CD14-positive monocyte (primary cell): ENCODE results near the gene GRIK3. TPM values are rescaled to one million over a fixed set of nuclear protein-coding genes. Genes with fewer than 3 reads are reported as not detected.

Experiments used
- DNase-seq, 3 donors: peaks; one replicate each; pipeline ENCODE4 v3.0.0-alpha.2; 2011 to 2022
- H2AFZ ChIP-seq: 2 replicates; pipeline ENCODE4 v1.6.0; 2012; ENCODE audit warnings: mild to moderate bottlenecking, low read depth, low read length, inconsistent platforms; ENCODE audit not compliant: insufficient read depth, poor library complexity, severe bottlenecking
- H3K27ac ChIP-seq, 2 donors: 1 replicate in 1 of 2; 2 replicates in 1 of 2; pipeline ENCODE4 v1.5.1; 2012 to 2013; ENCODE audit warnings: low read length in 2 of 2, control low read depth in 1 of 2, inconsistent platforms in 1 of 2, low read depth in 1 of 2, mild to moderate bottlenecking in 1 of 2
- H3K27me3 ChIP-seq, 2 donors: one replicate each; pipeline versions ENCODE4 v1.6.0 to v1.6.1; 2011 to 2013; ENCODE audit warnings: low read length in 2 of 2; ENCODE audit not compliant: control insufficient read depth in 2 of 2, insufficient read depth in 2 of 2
- H3K36me3 ChIP-seq, 2 donors: replicated peaks in 1 of 2; 1 replicate in 1 of 2; 2 replicates in 1 of 2; pipeline versions ENCODE4 v1.5.1 to v1.6.1; 2012 to 2013; ENCODE audit warnings: low read length in 2 of 2, control low read depth in 1 of 2, inconsistent platforms in 1 of 2, mild to moderate bottlenecking in 1 of 2; ENCODE audit not compliant: insufficient read depth in 2 of 2, control insufficient read depth in 1 of 2
- H3K4me1 ChIP-seq, 2 donors: 1 replicate in 1 of 2; 2 replicates in 1 of 2; pipeline versions ENCODE4 v1.5.1 to v1.6.1; 2012 to 2013; ENCODE audit warnings: low read length in 2 of 2, control low read depth in 1 of 2, inconsistent platforms in 1 of 2, mild to moderate bottlenecking in 1 of 2, moderate library complexity in 1 of 2; ENCODE audit not compliant: insufficient read depth in 2 of 2, control insufficient read depth in 1 of 2
- H3K4me2 ChIP-seq: replicated peaks from 2 replicates; pipeline ENCODE3; 2012; ENCODE audit warnings: low read length, moderate library complexity, mild to moderate bottlenecking; ENCODE audit not compliant: poor library complexity, severe bottlenecking; ENCODE audit errors: extremely low read depth
- H3K4me3 ChIP-seq, 3 experiments: fragments of 200-600 bp in 1 of 3; sonication (generic) in 1 of 3; replicated peaks in 1 of 3; 1 replicate in 2 of 3; 2 replicates in 1 of 3; pipeline ENCODE4 v1.5.1; 2011 to 2013; ENCODE audit warnings: low read length in 3 of 3, mild to moderate bottlenecking in 3 of 3, control low read depth in 2 of 3, low read depth in 2 of 3, inconsistent platforms in 1 of 3, moderate library complexity in 1 of 3
- H3K79me2 ChIP-seq: 2 replicates; pipeline ENCODE4 v1.6.0; 2012; ENCODE audit warnings: mild to moderate bottlenecking, control low read depth, inconsistent platforms, low read length, moderate library complexity; ENCODE audit not compliant: insufficient read depth
- H3K9ac ChIP-seq: 2 replicates; pipeline ENCODE4 v1.6.0; 2017; ENCODE audit warnings: low read length, mild to moderate bottlenecking; ENCODE audit not compliant: insufficient read depth, poor library complexity, severe bottlenecking
- H3K9me3 ChIP-seq, 2 donors: replicated peaks in 1 of 2; 1 replicate in 1 of 2; 2 replicates in 1 of 2; pipeline versions ENCODE4 v1.5.1 to v1.6.1; 2012 to 2013; ENCODE audit warnings: low read length in 2 of 2, control low read depth in 1 of 2; ENCODE audit not compliant: control insufficient read depth in 1 of 2, insufficient read depth in 1 of 2
- H4K20me1 ChIP-seq: 2 replicates; pipeline ENCODE4 v1.6.0; 2012; ENCODE audit warnings: mild to moderate bottlenecking, low read length, control low read depth, moderate library complexity; ENCODE audit not compliant: insufficient read depth
- H3K27ac Mint-ChIP-seq, 7 donors: one replicate each; pipeline ENCODE4 v1.8.0; 2020; ENCODE audit warnings: mild to moderate bottlenecking in 7 of 7, mixed read lengths in 7 of 7, moderate library complexity in 6 of 7, inconsistent platforms in 2 of 7
- H3K27me3 Mint-ChIP-seq, 3 donors: one replicate each; pipeline ENCODE4 v1.8.0; 2021 to 2022; ENCODE audit warnings: low read depth in 3 of 3, mild to moderate bottlenecking in 3 of 3, mixed read lengths in 3 of 3, moderate library complexity in 3 of 3, inconsistent platforms in 1 of 3
- H3K36me3 Mint-ChIP-seq, 2 donors: one replicate each; pipeline ENCODE4 v1.8.0; 2020; ENCODE audit warnings: mixed read lengths in 2 of 2, inconsistent platforms in 1 of 2, mild to moderate bottlenecking in 1 of 2
- H3K4me1 Mint-ChIP-seq: one replicate; pipeline ENCODE4 v1.8.0; 2020; ENCODE audit warnings: mild to moderate bottlenecking, mixed read lengths
- H3K4me3 Mint-ChIP-seq, 2 donors: one replicate each; pipeline ENCODE4 v1.8.0; 2020; ENCODE audit warnings: mild to moderate bottlenecking in 2 of 2, mixed read lengths in 2 of 2, moderate library complexity in 1 of 2
- H3K9me3 Mint-ChIP-seq, 7 donors: one replicate each; pipeline ENCODE4 v1.8.0; 2020 to 2022; ENCODE audit warnings: mixed read lengths in 7 of 7, mild to moderate bottlenecking in 6 of 7, moderate library complexity in 6 of 7, inconsistent platforms in 2 of 7
- WGBS: methylation state at CpG from one replicate; pipeline ENCODE4 v1.1.5; 2013; ENCODE audit warnings: missing lambda C conversion rate; ENCODE audit not compliant: insufficient coverage; 5-methylcytosine and 5-hydroxymethylcytosine counted together
- intact Hi-C, 2 donors: fragments of 100-400 bp; cut with micrococcal nuclease; formaldehyde crosslinking; loops; one replicate each; pipeline versions ENCODE4 v1.15.0 to v1.15.1; 2023
- polyA plus RNA-seq, 3 donors: library from polyadenylated mRNA; depleted of rRNA in 1 of 3; unstranded in 2 of 3; stranded (reverse) in 1 of 3; fragments of 300-500 nt in 2 of 3; fragments of >200 nt in 1 of 3; fragmentation: Illumina TruSeq in 2 of 3; gene quantifications; 1 replicate in 2 of 3; 2 replicates in 1 of 3; pipeline ENCODE4 v1.2.3, GENCODE V29; 2012 to 2021
- TF ChIP-seq, protein P1 (sequence below): fragments of 200-600 bp; IDR thresholded peaks from one replicate; pipeline ENCODE4 v1.8.0; 2022; ENCODE audit warnings: antibody characterized with exemption, mild to moderate bottlenecking

Gene GRIK3
- polyA plus RNA-seq, 3 donors = not detected

DNA sequence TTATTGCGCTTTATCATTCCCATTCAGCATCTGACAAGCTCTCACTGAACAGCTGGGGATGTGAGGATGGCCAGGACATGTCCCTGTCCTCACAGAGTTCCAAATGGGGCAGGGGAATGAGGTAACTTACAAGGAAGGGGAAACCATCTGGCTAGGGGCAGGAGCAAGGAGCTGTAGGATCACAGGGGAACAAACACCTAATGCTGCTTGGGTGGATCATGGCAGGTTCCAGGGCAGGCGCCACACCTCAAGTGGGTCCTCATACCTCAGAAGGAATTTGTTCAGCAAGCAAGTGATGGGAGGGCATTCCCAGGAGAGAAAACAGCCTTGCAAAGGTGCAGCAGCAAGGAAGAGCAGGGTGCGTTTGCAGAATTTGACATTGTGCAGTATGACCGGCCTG is 35.1 kb upstream of the GRIK3 start:
- Mint-ChIP-seq H3K27ac (no peak overlapping the region), H3K27me3 (peaks cover 3 to 14% (median 8%) of the 10 kb centered on the region in 3 donors), H3K36me3 (no peaks in the 10 kb centered on the region), H3K4me3 (no peak overlapping the region), H3K4me1 (no peaks in the 10 kb centered on the region), H3K9me3 (no peaks in the 10 kb centered on the region)
- Histone ChIP-seq H4K20me1 (no peaks in the 10 kb centered on the region), H2AFZ (no peak overlapping the region), H3K4me3 (no peak overlapping the region), H3K27me3 (no peaks in the 10 kb centered on the region), H3K36me3 (no peaks in the 10 kb centered on the region), H3K27ac (no peak overlapping the region), H3K9ac (no peak overlapping the region), H3K79me2 (no peaks in the 10 kb centered on the region), H3K4me2 (no peak overlapping the region), H3K4me1 (no peaks in the 10 kb centered on the region), H3K9me3 (no peaks in the 10 kb centered on the region)
- TF ChIP-seq, protein P1, sequence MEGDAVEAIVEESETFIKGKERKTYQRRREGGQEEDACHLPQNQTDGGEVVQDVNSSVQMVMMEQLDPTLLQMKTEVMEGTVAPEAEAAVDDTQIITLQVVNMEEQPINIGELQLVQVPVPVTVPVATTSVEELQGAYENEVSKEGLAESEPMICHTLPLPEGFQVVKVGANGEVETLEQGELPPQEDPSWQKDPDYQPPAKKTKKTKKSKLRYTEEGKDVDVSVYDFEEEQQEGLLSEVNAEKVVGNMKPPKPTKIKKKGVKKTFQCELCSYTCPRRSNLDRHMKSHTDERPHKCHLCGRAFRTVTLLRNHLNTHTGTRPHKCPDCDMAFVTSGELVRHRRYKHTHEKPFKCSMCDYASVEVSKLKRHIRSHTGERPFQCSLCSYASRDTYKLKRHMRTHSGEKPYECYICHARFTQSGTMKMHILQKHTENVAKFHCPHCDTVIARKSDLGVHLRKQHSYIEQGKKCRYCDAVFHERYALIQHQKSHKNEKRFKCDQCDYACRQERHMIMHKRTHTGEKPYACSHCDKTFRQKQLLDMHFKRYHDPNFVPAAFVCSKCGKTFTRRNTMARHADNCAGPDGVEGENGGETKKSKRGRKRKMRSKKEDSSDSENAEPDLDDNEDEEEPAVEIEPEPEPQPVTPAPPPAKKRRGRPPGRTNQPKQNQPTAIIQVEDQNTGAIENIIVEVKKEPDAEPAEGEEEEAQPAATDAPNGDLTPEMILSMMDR = no peak
- WGBS = 100% methylated on average over 2 of the region's 4 CpGs
- intact Hi-C loops = no loop called here
- no peak for DNase-seq

- no peak overlapping the region for H3K27ac Mint-ChIP-seq
- no peak overlapping the region for H3K4me3 Mint-ChIP-seq
- Histone ChIP-seq H3K4me3 (no peak overlapping the region), H3K9me3 (no peaks in the 10 kb centered on the region), H3K36me3 (no peaks in the 10 kb centered on the region), H3K9ac (no peak overlapping the region), H3K27me3 (no peaks in the 10 kb centered on the region), H3K4me2 (no peak overlapping the region), H2AFZ (no peak overlapping the region), H3K79me2 (no peaks in the 10 kb centered on the region), H4K20me1 (no peaks in the 10 kb centered on the region), H3K27ac (no peak overlapping the region), H3K4me1 (no peaks in the 10 kb centered on the region)
- TF ChIP-seq, protein P1 = no peak
- H3K9me3 Mint-ChIP-seq = no peaks in the 10 kb centered on the region
- intact Hi-C loops = no loop called here
- H3K36me3 Mint-ChIP-seq = no peaks in the 10 kb centered on the region
- 83% methylated on average over 3 of the region's 9 CpGs for WGBS
- H3K4me1 Mint-ChIP-seq = no peaks in the 10 kb centered on the region
- DNase-seq = no peak
- H3K27me3 Mint-ChIP-seq = peaks cover 3 to 15% (median 12%) of the 10 kb centered on the region in 3 donors
Observed at GRCh38 chr1:37068897-37069296, 34.6 kb upstream of the GRIK3 start.
